ENCODE measurements around the gene SPTBN4.
"Not testable (repeated sequence)": the region's sequence is repeated elsewhere in the genome, so short reads cannot be mapped to it uniquely, and the experiment has no call there.

SPTBN4 gene

GRCh38 chr19:40534148-40534547 is 67.3 kb downstream of the SPTBN4 start:
- no peak for DNase-seq

- DNase-seq = no peak
Observed at GRCh38 chr19:40539070-40539469, 72.3 kb downstream of the SPTBN4 start.

DNA sequence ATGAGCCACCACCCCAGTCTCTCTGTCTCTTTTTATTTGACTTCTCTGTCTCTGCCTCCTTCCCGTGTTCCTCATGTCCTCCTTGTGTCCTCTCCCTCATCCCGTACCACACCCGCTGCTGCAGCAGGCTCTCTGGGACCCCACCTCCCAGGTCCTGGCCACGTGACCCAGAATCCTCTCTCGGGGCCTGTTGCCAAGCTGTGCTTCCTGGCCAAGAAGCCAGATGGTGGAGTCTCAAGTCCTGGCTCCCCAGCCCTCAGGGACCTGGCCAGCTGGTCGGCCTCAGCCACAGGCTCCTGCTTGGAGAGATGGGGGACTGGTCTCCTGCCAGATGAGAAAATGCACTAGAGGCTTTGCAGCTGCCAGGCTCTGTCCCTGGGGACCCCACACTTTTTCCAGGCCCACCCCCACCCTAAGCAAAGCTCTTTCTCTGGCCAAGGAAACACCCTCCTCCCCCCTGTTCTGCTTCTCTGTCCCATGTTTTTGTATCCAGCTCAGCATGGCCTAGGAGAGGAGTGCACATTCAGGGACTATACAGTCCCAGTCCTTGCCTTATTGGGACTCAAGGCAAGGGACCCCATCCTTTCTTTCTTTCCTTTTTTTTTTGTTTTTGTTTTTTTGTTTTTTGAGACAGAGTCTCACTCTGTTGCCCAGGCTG is 75.5 kb downstream of the SPTBN4 start:
- no peak for DNase-seq

DNA sequence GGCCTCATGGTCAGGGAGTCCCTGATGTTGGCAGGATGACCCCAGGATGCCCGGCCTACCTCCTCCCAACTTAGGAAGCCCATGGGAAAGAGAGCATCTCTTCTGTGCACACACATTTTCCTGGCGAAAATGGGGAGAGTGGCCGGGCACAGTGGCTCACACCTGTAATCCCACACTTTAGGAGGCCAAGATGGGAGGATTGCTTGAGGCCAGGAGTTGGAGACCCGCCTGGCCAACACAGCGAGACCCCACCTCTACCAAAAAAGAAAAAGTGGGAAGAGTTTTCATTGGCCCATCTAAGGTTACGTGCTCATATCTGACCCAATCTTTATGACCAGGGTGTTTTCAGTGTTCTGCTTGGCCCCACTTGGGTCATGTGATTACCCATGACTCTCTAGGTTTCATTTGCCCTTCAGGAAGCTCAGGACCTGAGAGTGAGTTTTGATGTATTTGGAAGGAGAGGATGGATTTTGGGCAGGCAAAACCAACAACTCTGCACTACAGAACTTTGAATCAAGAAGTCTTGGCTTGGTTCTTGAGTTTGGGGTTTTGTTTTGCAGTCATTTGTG is 76.3 kb downstream of the SPTBN4 start:
- no peak for DNase-seq

DNA sequence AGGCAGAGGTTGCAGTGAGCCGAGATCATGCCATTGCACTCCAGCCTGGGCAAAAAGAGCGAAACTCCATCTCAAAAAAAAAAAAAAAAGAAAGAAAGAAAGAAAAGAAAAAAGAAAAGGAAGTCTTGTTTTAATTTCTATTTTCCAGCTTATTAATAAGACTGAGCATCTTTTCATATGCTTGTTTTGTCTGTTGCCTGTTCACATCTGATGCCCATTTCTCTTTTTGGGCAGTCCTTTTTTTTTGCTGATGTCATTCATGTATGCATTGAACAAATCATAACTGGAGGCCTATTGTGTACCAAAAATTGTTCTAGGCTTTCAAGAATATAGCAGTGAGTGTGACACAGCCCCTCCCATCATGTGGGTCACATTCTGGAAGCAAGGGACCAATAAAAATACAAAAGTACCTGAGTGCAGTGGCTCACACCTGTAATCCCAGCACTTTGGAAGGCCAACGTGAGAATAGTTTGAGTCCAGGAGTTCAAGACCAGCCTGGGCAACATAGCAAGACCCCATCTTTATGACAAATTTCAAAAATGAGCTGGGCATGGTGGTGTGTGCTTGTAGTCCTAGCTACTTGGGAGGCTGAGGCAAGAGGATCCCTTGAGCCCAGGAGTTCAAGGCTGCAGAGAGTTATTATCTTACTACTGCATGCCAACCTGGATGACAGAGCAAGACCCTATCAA is 79.5 kb downstream of the SPTBN4 start:
- DNase-seq = not testable (repeated sequence)

DNA sequence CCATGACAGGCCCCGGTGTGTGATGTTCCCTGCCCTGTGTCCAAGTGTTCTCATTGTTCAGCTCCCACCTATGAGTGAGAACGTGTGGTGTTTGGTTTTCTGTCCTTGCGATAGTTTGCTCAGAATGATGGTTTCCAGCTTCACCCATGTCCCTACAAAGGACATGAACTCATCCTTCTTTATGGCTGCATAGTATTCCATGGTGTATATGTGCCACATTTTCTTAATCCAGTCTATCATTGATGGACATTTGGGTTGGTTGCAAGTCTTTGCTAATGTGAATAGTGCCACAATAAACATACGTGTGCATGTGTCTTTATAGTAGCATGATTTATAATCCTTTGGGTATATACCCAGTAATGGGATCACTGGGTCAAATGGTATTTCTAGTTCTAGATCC is 80.4 kb downstream of the SPTBN4 start:
- not testable (repeated sequence) for DNase-seq

DNA sequence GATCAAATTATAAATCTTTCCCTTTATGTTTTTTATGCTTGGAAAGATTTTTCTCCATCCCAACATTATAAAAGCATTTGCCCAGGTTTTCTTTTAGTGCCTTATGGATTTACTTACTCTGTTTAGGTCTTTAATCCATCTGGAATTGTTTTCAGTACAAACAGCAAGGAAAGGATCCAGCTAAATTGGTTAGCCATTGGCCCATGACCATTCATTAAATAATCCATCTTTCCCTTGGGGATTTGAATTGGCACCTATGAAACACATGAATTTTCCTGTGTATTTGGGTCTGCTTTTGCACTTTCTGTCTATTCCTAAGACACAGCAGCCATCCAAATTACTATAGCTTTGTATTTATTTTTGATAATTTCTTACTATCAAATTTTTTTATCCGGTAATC is 81.0 kb downstream of the SPTBN4 start:
- no peak for DNase-seq

- peak; percentile 80 for DNase-seq
Observed at GRCh38 chr19:40549007-40549708, 82.4 kb downstream of the SPTBN4 start.

DNA sequence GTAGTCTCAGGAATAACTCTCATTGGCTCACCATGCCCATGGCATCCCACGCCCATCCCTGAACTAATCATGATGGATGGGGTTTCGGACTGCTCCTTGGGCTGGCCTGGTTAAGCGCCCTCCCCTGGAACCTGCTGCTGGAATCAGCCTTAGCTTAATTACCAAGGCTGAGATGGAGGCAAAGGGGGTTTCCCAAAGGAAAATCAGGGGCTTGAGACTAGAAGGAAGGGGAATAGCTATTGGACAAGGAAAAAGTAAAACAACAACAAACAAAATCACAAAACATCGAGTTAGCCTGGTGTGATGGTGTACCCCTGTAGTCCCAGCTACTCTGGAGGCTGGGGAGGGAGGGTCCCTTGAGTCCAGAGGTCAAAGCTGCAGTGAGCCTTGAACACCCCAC is 84.2 kb downstream of the SPTBN4 start:
- DNase-seq = no peak

DNA sequence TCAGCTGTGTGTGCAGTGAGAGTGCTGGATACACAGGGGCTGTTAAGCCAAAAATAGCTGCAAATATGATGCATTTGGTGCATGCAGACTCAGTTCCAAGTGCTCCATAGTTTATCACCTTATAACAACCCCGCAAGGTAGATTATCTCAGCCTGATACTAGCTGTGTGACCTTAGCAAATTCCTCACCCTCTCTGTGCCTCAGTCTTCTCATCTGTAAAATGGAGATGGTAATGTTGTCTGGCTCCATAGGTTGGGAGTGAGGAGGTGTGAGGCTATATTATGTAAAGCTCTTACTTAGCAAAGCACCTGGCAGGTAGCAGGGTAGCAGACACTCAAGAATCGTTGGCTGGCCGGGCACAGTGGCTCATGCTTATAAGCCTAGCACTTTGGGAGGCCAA is 86.0 kb downstream of the SPTBN4 start:
- no peak for DNase-seq

DNA sequence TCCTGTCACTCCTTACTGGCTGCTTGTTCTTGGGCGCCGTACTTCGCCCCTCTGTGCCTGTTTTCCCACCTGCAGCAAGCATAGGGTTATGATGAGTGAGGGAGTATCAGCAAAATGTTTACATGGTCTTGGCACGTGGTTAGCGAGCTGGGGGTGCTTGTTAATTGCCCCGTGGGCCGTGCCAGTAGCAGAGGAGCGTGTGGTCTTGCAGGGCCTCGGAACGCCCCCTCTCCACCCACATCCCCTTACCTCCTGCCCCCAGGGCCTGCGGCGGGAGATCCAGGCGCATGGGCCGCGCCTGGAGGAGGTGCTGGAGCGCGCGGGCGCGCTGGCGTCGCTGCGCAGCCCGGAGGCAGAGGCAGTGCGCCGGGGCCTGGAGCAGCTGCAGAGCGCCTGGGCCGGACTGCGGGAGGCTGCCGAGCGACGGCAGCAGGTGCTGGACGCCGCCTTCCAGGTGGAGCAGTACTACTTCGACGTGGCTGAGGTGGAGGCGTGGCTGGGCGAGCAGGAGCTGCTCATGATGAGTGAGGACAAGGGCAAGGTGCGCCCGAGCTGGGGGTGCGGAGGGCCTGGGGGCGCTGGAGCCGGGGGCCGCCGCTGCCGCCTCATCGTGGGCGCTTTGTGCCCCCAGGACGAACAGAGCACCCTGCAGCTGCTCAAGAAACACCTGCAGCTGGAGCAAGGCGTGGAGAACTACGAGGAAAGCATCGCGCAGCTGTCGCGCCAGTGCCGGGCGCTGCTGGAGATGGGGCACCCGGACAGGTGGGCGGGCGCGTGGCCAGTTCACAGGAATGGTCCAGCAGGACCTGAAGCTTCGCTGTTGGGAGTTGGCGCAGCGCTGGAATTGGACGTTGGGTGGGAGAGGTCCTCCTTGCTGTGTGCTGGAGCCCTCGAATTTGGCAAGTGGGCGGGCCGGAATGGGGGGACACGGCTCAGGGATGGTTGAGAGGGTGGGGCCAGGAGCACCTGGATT is 87.4 kb downstream of the SPTBN4 start:
- DNase-seq = no peak

DNA sequence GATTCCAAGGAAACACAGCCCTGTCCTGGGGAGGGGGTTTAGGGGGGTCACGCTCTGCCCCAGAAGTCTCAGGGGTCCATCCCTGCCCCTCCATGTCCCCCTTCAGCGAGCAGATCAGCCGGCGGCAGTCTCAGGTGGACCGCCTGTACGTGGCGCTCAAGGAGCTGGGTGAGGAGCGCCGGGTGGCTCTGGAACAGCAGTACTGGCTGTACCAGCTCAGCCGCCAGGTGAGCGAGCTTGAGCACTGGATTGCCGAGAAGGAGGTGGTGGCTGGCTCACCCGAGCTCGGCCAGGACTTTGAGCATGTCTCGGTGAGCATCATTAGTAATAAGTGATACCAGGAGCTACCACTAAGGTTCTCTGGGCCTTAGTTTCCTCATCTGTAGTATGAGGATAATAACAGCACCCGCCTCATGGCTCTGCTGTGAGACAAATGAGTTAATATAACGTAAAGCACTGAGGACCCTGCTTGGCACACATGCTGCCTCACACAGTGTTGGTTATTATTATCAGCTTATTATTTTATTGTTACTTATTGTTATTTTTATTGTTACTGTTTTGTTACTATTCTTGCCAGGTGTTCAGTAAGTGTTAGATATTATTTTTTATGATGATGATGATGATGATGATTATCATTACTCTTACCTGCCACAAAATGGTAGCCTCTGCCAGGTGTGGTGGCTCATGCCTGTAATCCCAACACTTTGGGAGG is 89.3 kb downstream of the SPTBN4 start:
- DNase-seq = no peak

DNA sequence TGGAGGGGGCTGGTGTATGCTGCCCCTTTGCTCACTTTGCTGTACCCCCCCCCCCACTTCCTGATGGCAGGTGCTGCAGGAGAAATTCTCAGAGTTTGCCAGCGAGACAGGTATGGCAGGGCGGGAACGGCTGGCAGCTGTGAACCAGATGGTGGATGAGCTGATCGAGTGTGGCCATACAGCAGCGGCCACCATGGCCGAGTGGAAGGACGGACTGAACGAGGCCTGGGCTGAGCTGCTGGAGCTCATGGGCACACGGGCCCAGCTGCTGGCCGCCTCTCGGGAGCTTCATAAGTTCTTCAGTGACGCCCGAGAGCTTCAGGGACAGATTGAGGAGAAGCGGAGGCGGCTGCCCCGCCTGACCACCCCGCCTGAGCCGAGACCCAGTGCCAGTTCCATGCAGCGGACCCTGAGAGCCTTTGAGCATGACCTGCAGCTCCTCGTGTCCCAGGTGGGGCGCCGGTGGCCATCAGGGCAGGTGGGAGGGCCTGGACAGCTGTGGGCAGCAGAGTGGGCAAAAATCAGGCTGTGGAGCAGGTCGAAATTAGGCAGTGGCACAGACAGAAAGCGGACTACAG is 90.2 kb downstream of the SPTBN4 start:
- no peak for DNase-seq

DNA sequence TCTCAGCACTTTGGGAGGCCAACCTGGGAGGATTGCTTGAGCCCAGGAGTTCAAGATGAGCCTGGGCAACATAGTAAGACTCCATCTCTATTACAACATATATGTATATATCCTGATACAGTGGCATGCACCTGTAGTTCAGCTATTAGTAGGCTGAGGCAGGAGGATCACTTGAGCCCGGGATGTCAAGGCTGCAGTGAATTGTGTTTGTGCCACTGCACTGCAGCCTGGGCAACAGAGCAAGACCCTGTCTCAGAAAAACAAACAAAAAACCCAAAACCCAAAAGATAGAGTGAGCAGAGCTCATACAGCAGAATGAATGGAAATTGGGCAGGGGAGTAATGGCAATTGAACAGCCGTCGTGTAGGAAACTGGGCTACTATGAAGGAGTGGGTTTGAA is 92.6 kb downstream of the SPTBN4 start:
- DNase-seq = no peak

DNA sequence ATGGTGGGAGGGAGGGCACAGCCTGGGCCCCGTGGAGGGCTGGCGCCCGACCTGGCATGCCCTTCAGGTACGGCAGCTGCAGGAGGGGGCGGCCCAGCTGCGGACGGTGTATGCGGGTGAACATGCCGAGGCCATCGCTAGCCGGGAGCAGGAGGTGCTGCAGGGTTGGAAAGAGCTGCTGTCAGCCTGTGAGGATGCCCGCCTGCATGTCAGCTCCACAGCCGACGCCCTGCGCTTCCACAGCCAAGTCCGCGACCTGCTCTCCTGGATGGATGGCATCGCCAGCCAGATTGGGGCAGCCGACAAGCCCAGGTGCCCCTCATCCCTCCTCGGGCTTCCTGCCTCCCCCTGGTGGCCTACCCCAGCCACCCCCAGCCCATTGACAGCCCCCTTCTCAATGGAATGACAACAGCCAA is 93.3 kb downstream of the SPTBN4 start:
- DNase-seq = no peak

GRCh38 chr19:40561947-40562346 is 95.1 kb downstream of the SPTBN4 start:
- no peak for DNase-seq

DNA sequence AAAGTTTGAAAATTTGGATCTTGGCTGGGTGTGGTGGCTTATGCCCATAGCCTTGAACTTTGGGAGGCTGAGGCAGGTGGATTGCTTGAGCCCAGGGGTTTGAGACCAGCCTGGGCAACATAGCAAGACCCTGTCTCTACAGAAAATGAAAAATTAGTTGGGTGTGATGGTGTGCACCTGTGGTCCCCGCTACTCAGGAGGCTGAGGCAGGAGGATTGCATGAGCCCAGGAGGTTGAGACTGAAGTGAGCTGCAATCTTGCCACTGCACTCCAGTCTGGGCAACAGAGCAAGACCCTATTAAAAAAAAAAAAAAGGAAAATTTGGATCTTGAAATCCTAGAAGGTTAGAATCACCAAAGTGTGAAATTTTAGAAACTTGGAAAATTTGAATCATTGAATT is 97.7 kb downstream of the SPTBN4 start:
- not testable (repeated sequence) for DNase-seq

DNA sequence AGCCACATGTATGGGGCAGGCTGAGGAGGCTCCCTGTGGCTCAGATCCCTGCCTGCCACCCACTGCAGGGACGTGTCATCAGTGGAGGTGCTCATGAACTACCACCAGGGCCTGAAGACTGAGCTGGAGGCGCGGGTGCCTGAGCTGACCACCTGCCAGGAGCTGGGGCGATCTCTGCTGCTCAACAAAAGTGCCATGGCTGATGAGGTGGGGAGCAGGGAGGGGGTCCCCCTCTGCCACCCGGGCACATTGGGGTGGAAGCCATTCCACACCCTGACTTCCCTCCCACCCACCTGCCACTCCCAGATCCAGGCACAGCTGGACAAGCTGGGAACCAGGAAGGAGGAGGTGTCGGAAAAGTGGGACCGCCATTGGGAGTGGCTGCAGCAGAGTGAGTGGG is 98.6 kb downstream of the SPTBN4 start:
- no peak for DNase-seq

- no peak for DNase-seq
Observed at GRCh38 chr19:40565910-40566495, 99.2 kb downstream of the SPTBN4 start.

DNA sequence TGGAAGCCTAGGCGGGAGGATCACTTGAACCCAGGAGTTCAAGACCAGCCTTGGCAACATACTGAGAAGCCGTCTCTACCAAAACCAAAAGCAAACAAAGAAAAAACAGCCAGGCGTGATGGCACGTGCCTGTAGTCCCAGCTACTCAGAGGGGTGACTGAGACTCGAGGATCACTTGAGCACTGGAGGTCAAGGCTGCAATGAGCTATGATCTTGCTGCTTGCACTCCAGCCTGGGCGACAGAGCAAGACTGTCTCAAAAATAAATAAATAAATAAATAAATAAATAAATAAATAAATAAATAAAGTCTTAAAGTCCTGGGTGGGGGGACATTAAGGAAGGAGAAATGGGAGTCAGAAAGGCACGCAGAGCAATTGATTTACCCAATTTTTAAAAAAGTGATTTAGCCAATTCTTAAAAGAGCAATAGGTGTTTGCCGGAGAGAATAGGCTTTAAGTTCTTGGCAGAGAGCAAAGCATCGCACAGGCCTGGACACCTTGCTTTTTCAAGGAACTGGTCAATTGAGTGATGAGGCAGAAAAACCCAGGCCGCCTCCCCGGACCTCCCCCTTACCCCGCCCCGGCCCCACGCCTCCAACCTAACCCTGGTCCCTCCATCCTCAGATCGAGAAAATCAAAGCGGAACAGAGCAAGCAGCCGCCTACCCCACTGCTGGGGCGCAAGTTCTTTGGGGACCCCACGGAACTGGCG is 100.4 kb downstream of the SPTBN4 start:
- no peak for DNase-seq

All from activated naive CD4-positive, alpha-beta T cell treated with Interleukin-2 at 50 U/mL for 16 hours (primary cell).